Small intestine (tissue), 7 donors: ENCODE data around the gene GEN1. TPM values are rescaled to one million over a fixed set of nuclear protein-coding genes. Genes with fewer than 3 reads are reported as not detected.

Experiments
- DNase-seq, 2 donors: peaks; one replicate each; pipeline versions ENCODE4 v3.0.0 to v3.0.0-alpha.2; 2013
- FAIRE-seq: peaks from 2 replicates; lab custom pipeline; 2012; peaks lifted over from hg19 to GRCh38; lab: Jason Lieb, UNC
- H3K27ac ChIP-seq, 3 donors: one replicate each; pipeline ENCODE4 v1.5.1; 2013; ENCODE audit warnings: low read length in 2 of 3, mild to moderate bottlenecking in 2 of 3, control low read depth in 1 of 3, inconsistent platforms in 1 of 3, low read depth in 1 of 3, moderate library complexity in 1 of 3
- H3K27me3 ChIP-seq, 3 donors: one replicate each; pipeline ENCODE4 v1.6.1; 2013; ENCODE audit warnings: low read length in 3 of 3, inconsistent platforms in 1 of 3; ENCODE audit not compliant: control insufficient read depth in 3 of 3, insufficient read depth in 3 of 3
- H3K36me3 ChIP-seq, 3 donors: one replicate each; pipeline ENCODE4 v1.6.1; 2013; ENCODE audit warnings: low read length in 3 of 3, inconsistent platforms in 1 of 3, low read depth in 1 of 3, mild to moderate bottlenecking in 1 of 3, moderate library complexity in 1 of 3; ENCODE audit not compliant: control insufficient read depth in 3 of 3, insufficient read depth in 2 of 3
- H3K4me1 ChIP-seq, 3 donors: one replicate each; pipeline ENCODE4 v1.6.1; 2013; ENCODE audit warnings: low read length in 2 of 3, inconsistent platforms in 1 of 3, low read depth in 1 of 3, mild to moderate bottlenecking in 1 of 3, moderate library complexity in 1 of 3; ENCODE audit not compliant: control insufficient read depth in 3 of 3, insufficient read depth in 2 of 3
- H3K4me3 ChIP-seq, 3 donors: one replicate each; pipeline ENCODE4 v1.5.1; 2013; ENCODE audit warnings: low read length in 3 of 3, control low read depth in 1 of 3, inconsistent platforms in 1 of 3, low read depth in 1 of 3, mild to moderate bottlenecking in 1 of 3, moderate library complexity in 1 of 3
- H3K9me3 ChIP-seq, 2 donors: one replicate each; pipeline ENCODE4 v1.6.1; 2013; ENCODE audit warnings: low read depth in 1 of 2, low read length in 1 of 2; ENCODE audit not compliant: control insufficient read depth in 2 of 2, insufficient read depth in 1 of 2
- WGBS, 3 donors: extraction: QIAGEN DNeasy Blood & Tissue Kit; methylation state at CpG; one replicate each; pipeline ENCODE4 v1.1.7; 2013; 5-methylcytosine and 5-hydroxymethylcytosine counted together
- polyA plus RNA-seq, 4 donors: library from polyadenylated mRNA; stranded (reverse) in 3 of 4; unstranded in 1 of 4; fragments of 200-250 nt in 3 of 4; fragments of 120-200 nt in 1 of 4; gene quantifications; one replicate each; pipeline versions ENCODE4 v1.2.1 to v1.2.3, GENCODE V29; 2013
- donor health status: healthy with polysubstance abuse.
- donor health status: control.
- donor health status: control.
- donor health status: Bipolar disorder and iron deficiency.
- donor health status: healthy.

Gene GEN1
- polyA plus RNA-seq, 4 donors: 1.1 to 9.5 (median 3.4) TPM

GRCh38 chr2:17717666-17718065 is 36.3 kb upstream of the GEN1 start:
- no peaks in the 10 kb centered on the region for H3K27me3 ChIP-seq
- no peak for DNase-seq
- WGBS, 3 donors: 93 to 96% (median 96%) methylated on average over 4 of the region's 4 CpGs

GRCh38 chr2:17718689-17719088 is 35.2 kb upstream of the GEN1 start:
- no peak overlapping the region for H3K27ac ChIP-seq
- no peak for DNase-seq
- no peaks in the 10 kb centered on the region for H3K4me1 ChIP-seq
- H3K4me3 ChIP-seq: no peak overlapping the region
- WGBS, 3 donors: 74 to 79% (median 78%) methylated on average over 5 of the region's 5 CpGs
- no peak for FAIRE-seq
- peaks cover 10 to 19% (median 11%) of the 10 kb centered on the region in 3 donors for H3K36me3 ChIP-seq
- no peaks in the 10 kb centered on the region for H3K27me3 ChIP-seq
- no peaks in the 10 kb centered on the region for H3K9me3 ChIP-seq

More at GRCh38 chr2:17717666-17718065, 36.3 kb upstream of the GEN1 start:
- Histone ChIP-seq H3K36me3 (peaks cover 11 to 16% (median 12%) of the 10 kb centered on the region in 3 donors), H3K27ac (no peak overlapping the region), H3K9me3 (no peaks in the 10 kb centered on the region), H3K4me1 (no peaks in the 10 kb centered on the region), H3K4me3 (no peak overlapping the region)
- FAIRE-seq: no peak

- no peaks in the 10 kb centered on the region for H3K9me3 ChIP-seq
- H3K4me3 ChIP-seq: no peak overlapping the region
- no peaks in the 10 kb centered on the region for H3K27me3 ChIP-seq
- H3K36me3 ChIP-seq: peaks cover 6 to 13% (median 10%) of the 10 kb centered on the region in 3 donors
- no peak overlapping the region for H3K27ac ChIP-seq
- no peak for FAIRE-seq
- peak; percentile 3 to 24 for DNase-seq
- WGBS, 3 donors: 73 to 77% (median 74%) methylated on average over 4 of the region's 4 CpGs
- H3K4me1 ChIP-seq: no peaks in the 10 kb centered on the region
Observed at GRCh38 chr2:17719562-17720371, 34.2 kb upstream of the GEN1 start.

- Histone ChIP-seq H3K27ac (no peak overlapping the region), H3K36me3 (peaks cover 4 to 11% (median 4%) of the 10 kb centered on the region in 3 donors), H3K9me3 (no peaks in the 10 kb centered on the region), H3K4me1 (no peaks in the 10 kb centered on the region), H3K4me3 (no peak overlapping the region), H3K27me3 (no peaks in the 10 kb centered on the region)
- FAIRE-seq (no peak), DNase-seq (no peak)
- WGBS, 3 donors: 97 to 98% (median 97%) methylated on average over 6 of the region's 6 CpGs
Observed at GRCh38 chr2:17728210-17728609, 25.7 kb upstream of the GEN1 start.

GRCh38 chr2:17729880-17730279 is 24.1 kb upstream of the GEN1 start:
- no peak overlapping the region for H3K27ac ChIP-seq
- H3K36me3 ChIP-seq: peaks cover 3 to 15% (median 4%) of the 10 kb centered on the region in 3 donors
- DNase-seq (no peak), FAIRE-seq (no peak)
- H3K4me1 ChIP-seq: no peaks in the 10 kb centered on the region
- H3K27me3 ChIP-seq: no peaks in the 10 kb centered on the region
- 90 to 95% (median 93%) methylated on average over 2 of the region's 2 CpGs for WGBS, 3 donors
- H3K9me3 ChIP-seq: no peaks in the 10 kb centered on the region
- no peak overlapping the region for H3K4me3 ChIP-seq

GRCh38 chr2:17733599-17733998 is 20.3 kb upstream of the GEN1 start:
- DNase-seq: peak in 1 of 2 donors; percentile 29
- WGBS, 3 donors: 37 to 70% (median 60%) methylated on average over 1 of the region's 1 CpG
- Histone ChIP-seq H3K9me3 (no peaks in the 10 kb centered on the region), H3K4me3 (no peak overlapping the region), H3K27ac (no peak overlapping the region), H3K27me3 (no peaks in the 10 kb centered on the region), H3K4me1 (no peaks in the 10 kb centered on the region), H3K36me3 (peaks cover 3 to 16% (median 14%) of the 10 kb centered on the region in 3 donors)
- no peak for FAIRE-seq

GRCh38 chr2:17735864-17736263 is 18.1 kb upstream of the GEN1 start:
- Histone ChIP-seq H3K9me3 (no peaks in the 10 kb centered on the region), H3K27ac (no peak overlapping the region), H3K36me3 (peaks cover 0 to 25% (median 16%) of the 10 kb centered on the region in 3 donors), H3K4me3 (no peak overlapping the region), H3K27me3 (no peaks in the 10 kb centered on the region), H3K4me1 (no peaks in the 10 kb centered on the region)
- 94 to 96% (median 94%) methylated on average over 2 of the region's 2 CpGs for WGBS, 3 donors
- DNase-seq (no peak), FAIRE-seq (no peak)

- H3K4me1 ChIP-seq: no peaks in the 10 kb centered on the region
- peaks cover 0 to 25% (median 13%) of the 10 kb centered on the region in 3 donors for H3K36me3 ChIP-seq
- no peak overlapping the region for H3K4me3 ChIP-seq
- no peak overlapping the region for H3K27ac ChIP-seq
- no peaks in the 10 kb centered on the region for H3K27me3 ChIP-seq
- H3K9me3 ChIP-seq: no peaks in the 10 kb centered on the region
- 91 to 93% (median 92%) methylated on average over 1 of the region's 1 CpG for WGBS, 3 donors
- DNase-seq (no peak), FAIRE-seq (no peak)
Observed at GRCh38 chr2:17736989-17737388, 16.9 kb upstream of the GEN1 start.
